Inferior parietal cortex (tissue), 1 donor: ENCODE measurements around the gene PCDHGA4.
"Not testable (repeated sequence)": the region's sequence is repeated elsewhere in the genome, so short reads cannot be mapped to it uniquely, and the experiment has no call there.

Experiments used
- DNase-seq: peaks from one replicate; pipeline ENCODE4 v3.0.0-alpha.2; 2016; ENCODE audit errors: extremely low spot score

Gene PCDHGA4

DNA sequence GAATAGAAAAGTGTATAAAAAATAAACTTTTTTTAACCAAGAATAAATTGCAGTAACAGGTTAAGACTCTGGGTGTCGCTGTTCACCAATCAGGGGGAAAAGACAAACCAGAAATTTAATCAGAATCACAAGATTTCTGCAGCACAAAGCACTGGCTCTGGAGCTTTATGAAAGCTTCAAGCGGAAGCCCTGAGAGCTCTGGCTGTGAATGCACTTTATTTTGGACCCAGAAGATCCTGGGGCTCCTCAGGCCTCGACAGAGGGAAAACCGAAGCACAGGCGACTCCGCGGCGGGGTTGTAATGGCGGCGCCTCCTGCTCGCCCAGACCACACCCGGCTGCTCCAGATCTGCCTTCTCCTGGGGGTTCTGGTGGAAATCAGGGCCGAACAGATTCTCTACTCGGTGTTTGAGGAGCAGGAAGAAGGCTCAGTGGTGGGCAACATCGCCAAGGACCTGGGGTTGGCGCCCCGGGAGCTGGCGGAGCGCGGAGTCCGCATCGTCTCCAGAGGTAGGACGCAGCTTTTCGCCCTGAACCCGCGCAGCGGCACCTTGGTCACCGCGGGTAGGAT lies at the start of gene PCDHGA4:
PCDHGA4 (plus strand) TSS at position 122 of the 570 bp plus-strand sequence; CDS start at position 209, 87 bp downstream.
- DNase-seq: no peak

DNA sequence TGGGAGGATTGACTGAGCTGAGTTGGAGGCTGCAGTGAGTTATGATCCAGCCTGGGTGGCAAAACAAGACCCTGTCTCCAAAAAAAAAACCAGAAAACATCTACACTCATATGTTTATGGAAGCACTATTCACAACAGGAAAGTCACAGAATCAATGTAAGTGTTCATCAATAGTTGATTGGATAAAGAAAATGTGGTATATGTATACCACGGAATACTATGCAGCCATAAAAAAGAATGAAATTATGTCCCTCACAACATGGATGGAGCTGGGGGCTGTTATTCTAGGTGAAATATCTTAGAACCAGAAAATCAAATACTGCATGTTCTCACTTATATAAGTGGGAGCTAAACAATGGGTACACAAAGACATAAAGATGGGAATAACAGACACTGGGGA lies 48.2 kb upstream of the PCDHGA4 start:
- DNase-seq: no peak

DNA sequence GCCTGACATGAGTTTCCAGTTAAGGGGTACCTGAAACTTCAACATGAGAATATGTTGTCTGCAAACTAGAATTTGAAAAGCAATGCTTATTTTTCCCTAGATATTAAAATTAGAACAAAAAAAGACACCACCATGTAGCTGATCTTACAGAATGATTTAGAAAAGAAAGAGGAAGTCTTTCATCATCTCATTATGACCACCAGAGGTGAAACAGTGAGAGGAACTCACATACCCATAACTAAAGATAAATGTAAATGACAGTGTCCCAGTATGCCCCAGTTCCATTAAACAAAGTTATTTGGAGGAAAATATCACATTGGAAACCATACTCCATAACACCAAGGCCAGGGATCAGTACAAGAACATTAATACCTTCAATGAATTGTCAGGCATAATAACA lies 41.1 kb upstream of the PCDHGA4 start:
- no peak for DNase-seq

DNA sequence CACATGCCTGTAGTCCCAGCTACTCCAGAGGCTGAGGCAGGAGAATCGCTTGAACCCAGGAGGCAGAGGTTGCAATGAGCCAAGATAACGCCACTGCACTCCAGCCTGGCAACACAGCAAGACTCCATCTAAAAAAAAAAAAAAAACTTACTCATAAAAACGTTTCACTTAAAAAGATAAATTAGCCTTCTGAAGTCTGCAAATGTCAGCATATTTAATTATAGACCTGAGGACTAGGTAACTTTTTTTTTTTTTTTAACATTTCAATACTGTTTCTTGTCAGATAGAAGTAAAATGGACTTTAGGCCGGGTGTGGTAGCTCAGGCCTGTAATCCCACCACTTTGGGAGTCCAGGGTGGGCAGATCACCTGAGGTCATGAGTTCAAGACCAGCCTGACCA lies 37.9 kb upstream of the PCDHGA4 start:
- not testable (repeated sequence) for DNase-seq

DNA sequence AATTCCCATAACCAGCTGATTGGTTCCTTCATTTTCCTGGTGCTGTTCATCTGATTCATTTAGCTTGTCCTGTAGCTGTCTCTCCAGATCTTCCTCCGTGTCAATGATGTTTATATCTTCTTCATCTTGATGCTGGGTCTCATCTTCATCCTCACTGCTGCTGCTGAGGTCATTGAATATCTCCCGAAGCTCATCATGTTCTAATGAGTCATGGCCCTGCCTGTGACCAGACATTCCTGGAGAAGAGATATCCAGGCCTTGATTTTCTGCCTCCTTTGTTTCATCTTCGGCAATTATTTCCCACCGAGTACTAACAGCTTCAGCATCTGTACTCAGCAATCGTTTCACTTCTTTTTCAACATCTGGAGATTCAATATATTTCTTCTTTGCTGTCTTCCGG lies 35.6 kb upstream of the PCDHGA4 start:
- DNase-seq: no peak

DNA sequence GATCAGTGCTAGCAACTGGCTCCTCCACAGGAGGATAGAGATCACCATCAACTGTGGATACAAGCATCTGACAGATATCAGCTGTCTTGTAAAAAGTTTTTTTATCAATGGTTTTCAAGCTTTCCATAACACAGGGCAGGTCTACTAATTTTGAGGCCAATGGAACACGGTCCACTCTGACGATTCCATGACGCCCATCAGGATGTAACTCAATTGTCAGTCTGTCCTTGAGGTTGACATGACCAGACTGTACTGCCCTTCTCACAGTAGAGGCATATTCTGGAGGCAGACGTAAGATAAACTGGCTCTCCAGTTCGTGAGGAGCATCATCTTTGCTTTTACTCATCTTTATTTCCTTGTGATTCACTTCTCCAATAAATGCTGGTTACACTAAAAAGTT lies 35.1 kb upstream of the PCDHGA4 start:
- DNase-seq: no peak

DNA sequence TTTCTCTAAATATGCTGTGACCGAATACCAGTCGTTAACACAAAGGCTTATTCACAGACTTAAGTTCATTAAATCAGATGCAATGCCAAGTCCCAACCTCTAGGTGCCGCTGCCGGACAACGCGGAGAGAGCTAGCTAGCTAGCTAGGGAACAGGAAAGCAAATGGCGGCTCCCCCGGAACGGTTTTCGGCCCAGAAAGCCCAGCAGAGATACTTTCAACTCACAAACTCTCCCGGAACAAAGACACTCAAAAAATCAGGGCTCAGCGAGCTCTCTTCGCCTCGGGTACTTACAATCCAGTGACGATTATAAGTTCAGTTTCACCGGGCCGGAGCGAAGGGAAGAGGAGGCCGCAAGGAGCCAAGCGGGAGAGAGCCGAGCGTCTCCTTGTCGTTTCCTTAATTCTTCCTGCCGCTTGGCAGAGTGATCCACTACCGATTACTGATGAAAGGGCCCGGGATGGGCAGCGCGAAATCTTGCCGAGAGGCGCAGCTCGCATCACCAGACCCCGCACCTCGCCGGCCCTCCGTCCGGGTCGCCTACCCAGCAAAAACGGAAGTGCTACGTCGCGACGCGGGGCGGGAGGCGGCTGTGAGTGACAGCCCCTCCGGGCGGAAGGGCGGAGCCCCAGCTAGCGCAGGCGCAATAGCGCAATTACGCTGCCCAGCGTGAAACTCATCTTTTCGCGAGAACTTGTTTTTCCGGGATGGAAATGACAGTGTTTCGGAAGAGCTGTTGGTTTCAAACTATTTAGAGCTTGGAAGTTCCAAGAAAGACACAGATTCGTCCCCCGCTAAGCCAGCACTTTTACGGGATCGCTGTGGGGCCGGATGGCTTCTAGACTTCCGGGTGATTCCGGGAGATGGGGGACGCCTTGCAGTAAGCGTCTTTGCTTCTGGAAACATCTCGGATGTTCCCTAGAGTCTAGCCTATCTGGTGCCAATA lies 34.3 kb upstream of the PCDHGA4 start, which contains the start of gene TAF7:
TAF7 (minus strand) TSS at position 560 of the 945 bp plus-strand sequence. CDS start 740 bp downstream, outside the sequence.
- peak; percentile 94 for DNase-seq

DNA sequence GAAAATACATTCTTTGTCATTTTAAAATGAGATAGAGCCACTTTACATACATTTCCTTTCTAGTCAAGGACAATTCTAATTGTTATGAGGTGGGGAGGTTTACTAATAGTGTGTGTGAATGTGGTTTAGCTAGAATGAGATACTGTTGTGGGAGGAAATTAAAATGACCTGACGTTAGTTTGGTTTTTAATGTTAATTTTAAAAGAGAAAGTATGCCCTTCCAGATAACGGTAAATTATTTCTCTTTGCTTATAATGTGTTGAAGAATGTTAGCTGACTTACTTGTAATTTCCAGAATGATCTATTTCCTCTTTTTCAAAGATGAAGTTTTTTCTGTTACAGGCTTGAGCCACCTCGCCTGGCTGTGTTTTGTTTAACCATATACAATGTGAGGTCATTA lies 32.6 kb upstream of the PCDHGA4 start:
- no peak for DNase-seq

DNA sequence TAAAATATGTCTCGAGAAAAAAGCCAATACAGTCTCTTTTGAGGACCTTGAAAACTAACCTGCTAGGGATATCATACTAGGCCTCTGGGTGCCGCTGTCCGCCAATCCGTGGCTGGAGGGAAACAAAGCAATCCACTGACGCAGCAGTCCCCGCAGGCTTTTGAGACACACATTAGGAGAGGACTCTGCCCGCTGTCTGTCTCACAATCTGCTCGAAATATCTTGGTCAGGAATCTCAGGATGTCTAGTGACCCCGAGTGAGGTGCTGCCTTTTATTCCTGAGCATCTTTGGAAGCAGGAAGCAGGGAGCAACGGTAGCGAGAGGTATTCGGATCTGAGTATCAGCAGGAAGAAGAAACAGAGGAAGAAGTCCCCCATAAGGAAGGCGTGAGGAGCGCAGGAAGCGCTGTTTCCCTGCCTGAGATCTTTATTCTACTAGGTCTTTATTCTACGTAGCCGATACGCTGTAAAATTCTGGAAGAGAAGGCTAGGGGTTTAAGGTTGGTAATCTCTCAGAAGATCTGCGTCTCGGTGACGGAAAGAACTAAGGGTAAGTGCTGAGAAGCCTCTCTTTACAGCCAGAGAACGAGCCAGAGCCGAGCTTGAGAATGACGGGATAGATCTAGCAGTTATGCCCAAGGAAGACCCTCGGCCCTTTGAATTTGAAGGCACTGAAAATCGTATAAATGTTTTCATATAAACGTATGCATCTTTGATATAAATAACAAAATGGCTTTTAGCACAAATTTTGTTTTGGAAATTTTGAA lies 28.6 kb upstream of the PCDHGA4 start:
- peak; percentile 75 for DNase-seq

DNA sequence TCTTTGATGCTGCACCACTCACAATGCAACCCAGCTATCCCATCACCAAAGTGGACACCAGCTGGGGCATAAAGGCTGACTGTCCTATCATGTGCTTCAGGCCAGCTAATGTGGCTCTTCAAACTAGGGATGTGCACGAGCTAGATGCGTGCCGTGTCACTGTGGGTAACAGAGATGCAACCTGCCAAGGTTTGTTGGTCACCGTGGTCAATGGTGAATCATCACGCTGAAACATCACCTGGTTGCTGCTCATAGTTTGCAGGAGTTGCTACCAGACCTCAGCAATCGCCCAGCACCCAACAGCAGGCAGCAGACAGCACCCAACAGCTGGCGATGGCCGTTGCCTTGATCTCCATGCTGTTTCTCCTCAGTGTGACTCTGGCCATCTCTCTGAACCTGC lies 26.6 kb upstream of the PCDHGA4 start:
- no peak for DNase-seq

DNA sequence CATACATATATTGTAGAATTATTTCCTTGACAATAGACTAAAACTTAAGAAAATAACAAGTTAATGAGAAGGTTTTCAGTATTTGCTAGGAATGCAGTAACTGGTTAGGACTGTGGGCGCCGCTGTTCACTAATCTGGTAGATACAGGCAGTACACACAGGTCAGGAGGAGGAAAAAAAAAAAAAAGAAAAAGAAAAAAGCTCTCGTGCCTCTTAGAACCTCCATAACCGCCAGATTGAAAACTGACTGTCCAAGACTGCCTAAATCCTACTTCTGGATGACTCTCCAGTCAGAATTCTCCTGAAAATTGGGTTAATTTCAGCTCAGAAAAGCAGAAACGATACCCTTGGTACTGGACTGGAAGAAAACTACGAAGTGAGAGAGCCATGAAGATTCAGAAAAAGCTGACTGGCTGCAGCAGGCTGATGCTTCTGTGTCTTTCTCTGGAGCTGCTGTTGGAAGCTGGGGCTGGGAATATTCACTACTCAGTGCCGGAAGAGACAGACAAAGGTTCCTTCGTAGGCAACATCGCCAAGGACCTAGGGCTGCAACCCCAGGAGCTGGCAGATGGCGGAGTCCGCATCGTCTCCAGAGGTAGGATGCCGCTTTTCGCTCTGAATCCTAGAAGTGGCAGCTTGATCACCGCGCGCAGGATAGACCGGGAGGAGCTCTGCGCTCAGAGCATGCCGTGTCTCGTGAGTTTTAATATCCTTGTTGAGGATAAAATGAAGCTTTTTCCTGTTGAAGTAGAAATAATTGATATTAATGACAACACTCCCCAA lies 24.3 kb upstream of the PCDHGA4 start, which contains the start of gene PCDHGA1:
PCDHGA1 (plus strand) TSS at position 216 of the 782 bp plus-strand sequence.
- no peak for DNase-seq

DNA sequence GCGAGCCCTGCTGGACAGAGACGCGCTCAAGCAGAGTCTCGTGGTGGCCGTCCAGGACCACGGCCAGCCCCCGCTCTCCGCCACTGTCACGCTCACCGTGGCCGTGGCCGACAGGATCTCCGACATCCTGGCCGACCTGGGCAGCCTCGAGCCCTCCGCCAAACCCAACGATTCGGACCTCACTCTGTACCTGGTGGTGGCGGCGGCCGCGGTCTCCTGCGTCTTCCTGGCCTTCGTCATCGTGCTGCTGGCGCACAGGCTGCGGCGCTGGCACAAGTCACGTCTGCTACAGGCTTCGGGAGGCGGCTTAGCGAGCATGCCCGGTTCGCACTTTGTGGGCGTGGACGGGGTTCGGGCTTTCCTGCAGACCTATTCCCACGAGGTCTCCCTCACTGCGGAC lies 22.2 kb upstream of the PCDHGA4 start:
- DNase-seq: not testable (repeated sequence)

DNA sequence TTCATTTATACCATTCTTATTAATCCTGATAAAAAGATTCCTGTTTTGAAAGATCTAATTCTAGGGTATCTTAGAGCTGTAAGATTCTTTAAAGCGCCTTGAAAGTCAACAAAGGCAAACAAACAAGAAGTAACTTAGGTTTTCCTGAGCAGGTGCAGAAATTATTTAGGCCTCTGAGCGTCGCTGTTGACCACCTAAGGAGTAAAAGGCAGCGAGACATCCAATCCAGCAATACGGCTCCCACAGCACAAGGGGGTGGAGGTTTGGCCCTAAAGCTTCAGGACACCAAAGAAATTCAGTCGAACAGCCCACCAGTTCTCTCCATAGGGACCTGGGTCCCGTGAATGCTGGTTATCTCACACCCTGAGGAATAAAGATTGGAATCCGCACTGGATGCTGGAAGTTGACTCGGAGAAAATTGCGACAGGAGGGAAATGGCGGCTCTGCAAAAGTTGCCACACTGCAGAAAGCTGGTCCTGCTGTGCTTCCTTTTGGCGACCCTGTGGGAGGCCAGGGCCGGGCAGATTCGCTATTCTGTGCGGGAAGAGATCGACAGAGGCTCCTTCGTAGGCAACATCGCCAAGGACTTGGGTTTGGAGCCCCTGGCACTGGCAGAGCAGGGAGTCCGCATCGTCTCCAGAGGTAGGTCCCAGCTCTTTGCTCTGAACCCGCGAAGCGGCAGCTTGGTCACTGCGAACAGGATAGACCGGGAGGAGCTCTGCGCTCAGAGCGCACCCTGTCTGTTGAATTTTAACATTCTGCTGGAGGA lies 16.1 kb upstream of the PCDHGA4 start, which contains the start of gene PCDHGA2:
PCDHGA2 (plus strand) TSS at position 223 of the 769 bp plus-strand sequence.
- no peak for DNase-seq

DNA sequence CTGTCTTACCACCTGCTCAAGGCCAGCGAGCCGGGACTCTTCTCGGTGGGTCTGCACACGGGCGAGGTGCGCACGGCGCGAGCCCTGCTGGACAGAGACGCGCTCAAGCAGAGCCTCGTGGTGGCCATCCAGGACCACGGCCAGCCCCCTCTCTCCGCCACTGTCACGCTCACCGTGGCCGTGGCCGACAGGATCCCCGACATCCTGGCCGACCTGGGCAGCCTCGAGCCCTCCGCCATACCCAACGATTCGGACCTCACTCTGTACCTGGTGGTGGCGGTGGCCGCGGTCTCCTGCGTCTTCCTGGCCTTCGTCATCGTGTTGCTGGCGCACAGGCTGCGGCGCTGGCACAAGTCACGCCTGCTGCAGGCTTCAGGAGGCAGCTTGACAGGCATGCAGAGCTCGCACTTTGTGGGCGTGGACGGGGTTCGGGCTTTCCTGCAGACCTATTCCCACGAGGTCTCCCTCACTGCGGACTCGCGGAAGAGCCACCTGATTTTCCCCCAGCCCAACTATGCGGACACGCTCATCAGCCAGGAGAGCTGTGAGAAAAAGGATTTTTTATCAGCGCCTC lies 14.0 kb upstream of the PCDHGA4 start:
- DNase-seq: not testable (repeated sequence)

DNA sequence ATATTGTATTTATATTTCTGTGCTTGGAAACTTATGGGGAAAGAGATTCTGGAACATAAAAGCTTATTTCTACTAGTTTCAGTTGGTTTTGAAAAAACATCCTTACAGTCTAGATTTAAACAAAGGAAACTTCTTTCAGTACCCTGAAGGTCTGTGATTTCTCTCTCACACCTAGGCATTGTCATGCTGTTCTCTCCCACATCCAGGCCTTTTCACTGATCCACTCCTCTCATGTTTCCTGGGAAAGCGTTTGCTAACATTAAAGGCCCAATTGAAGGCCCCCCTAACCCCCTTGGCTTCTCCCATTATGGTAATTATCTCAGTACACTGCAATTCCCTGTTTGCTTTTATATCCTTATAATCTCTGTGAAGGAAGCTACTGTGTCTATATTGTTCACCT lies 12.0 kb upstream of the PCDHGA4 start:
- DNase-seq: no peak

DNA sequence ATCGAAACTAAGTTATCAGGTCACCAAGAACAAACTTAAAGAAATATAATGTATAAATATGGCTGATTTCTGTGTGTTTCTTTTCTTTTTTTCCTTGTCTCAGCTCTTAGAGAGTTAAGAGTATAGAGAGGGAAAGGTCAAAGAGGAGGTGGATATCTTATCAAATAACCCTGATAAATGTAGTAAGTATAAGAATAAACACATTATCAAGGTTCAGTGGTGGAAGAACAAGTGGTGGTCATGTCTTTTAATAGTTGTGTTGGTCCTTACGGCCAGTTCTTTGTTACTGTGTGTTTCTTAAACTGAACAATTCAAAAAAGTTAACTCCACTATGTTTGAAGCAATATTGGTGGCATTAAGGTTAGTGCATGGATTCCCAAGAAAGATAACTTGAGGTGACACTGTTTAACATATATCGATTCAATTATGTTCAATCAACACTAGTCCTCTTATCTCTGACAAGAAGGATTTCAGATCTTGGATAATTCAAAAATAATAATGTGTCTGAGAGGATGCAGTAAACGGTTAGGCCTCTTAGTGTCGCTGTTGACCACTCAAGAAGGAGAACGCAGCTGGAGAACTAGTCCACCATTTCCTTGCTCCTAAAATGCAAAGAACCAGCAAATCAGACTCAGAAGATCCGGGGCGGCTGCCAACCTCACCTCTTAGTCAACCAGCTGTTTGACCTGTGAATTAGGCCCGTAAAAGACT lies 11.4 kb upstream of the PCDHGA4 start, which contains the start of gene PCDHGA3:
PCDHGA3 (plus strand) TSS at position 588 of the 711 bp plus-strand sequence. CDS start 205 bp downstream, outside the sequence.
- no peak for DNase-seq

DNA sequence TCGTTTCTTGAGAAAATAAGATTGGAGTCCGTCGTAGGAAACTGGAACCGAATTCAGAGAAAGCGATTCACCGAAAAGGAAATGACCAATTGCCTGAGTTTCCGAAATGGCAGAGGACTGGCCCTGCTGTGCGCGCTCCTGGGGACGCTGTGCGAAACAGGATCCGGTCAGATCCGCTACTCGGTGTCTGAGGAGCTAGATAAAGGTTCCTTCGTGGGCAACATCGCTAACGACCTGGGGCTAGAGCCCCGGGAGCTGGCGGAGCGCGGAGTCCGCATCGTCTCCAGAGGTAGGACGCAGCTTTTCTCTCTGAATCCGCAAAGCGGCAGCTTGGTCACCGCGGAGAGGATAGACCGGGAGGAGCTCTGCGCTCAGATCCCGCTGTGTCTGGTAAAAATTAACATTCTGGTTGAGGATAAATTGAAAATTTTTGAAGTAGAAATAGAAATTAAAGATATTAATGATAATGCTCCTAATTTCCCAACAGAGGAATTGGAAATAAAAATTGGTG lies 10.8 kb upstream of the PCDHGA4 start:
- no peak for DNase-seq

DNA sequence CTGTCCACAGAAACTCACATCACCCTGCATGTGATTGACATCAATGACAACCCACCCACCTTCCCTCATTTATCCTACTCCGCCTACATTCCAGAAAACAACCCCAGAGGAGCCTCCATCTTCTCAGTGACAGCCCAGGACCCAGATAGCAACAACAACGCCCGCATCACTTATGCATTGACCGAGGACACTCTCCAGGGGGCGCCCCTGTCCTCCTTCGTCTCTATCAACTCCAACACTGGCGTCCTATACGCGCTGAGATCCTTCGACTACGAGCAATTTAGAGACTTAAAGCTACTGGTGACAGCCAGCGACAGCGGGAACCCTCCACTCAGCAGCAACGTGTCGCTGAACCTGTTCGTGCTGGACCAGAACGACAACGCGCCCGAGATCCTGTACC lies 9.5 kb upstream of the PCDHGA4 start:
- DNase-seq: no peak

DNA sequence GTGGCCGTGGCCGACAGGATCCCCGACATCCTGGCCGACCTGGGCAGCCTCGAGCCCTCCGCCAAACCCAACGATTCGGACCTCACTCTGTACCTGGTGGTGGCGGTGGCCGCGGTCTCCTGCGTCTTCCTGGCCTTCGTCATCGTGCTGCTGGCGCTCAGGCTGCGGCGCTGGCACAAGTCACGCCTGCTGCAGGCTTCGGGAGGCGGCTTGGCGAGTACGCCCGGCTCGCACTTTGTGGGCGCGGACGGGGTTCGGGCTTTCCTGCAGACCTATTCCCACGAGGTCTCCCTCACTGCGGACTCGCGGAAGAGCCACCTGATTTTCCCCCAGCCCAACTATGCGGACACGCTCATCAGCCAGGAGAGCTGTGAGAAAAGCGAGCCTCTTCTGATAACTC lies 8.8 kb upstream of the PCDHGA4 start:
- not testable (repeated sequence) for DNase-seq
